Activated CD8-positive, alpha-beta T cell treated with anti-CD3 and anti-CD28 coated beads for 36 hours (primary cell): ENCODE results near the gene ANKS1B. TPM values are rescaled to one million over a fixed set of nuclear protein-coding genes. Genes with fewer than 3 reads are reported as not detected.

Source experiments
- ATAC-seq: fragments of 200-7000 bp; cut with Tn5 transposase; one replicate; pipeline ENCODE4 v1.10.0; 2021; ENCODE audit warnings: mild to moderate bottlenecking, moderate library complexity
- CTCF ChIA-PET: fragments of 350-600 bp; sonication (Branson Sonifier 250); formaldehyde crosslinking; loops from one replicate; lab custom pipeline; 2021; ENCODE audit warnings: antibody characterized with exemption; lab: Charles Lee
- POLR2A ChIA-PET: fragments of 350-600 bp; sonication (Branson Sonifier 250); formaldehyde crosslinking; loops from one replicate; lab custom pipeline; 2021; ENCODE audit warnings: antibody characterized with exemption; lab: Charles Lee
- DNase-seq: peaks from one replicate; pipeline ENCODE4 v3.0.0-alpha.2; 2020
- H3K27ac Mint-ChIP-seq: one replicate; pipeline ENCODE4 v1.8.0; 2021; ENCODE audit warnings: mild to moderate bottlenecking, mixed read lengths
- H3K27me3 Mint-ChIP-seq: one replicate; pipeline ENCODE4 v1.8.0; 2021; ENCODE audit warnings: mixed read lengths
- H3K36me3 Mint-ChIP-seq: one replicate; pipeline ENCODE4 v1.8.0; 2021; ENCODE audit warnings: low read depth, mixed read lengths
- H3K4me1 Mint-ChIP-seq: one replicate; pipeline ENCODE4 v1.8.0; 2021; ENCODE audit warnings: low read depth, mixed read lengths
- H3K4me3 Mint-ChIP-seq: one replicate; pipeline ENCODE4 v1.8.0; 2021; ENCODE audit warnings: mild to moderate bottlenecking, moderate library complexity, mixed read lengths
- H3K9me3 Mint-ChIP-seq: one replicate; pipeline ENCODE4 v1.8.0; 2021; ENCODE audit warnings: mixed read lengths
- CTCF ChIP-seq: fragments of 200-600 bp; IDR thresholded peaks from one replicate; pipeline ENCODE4 v1.8.0; 2022; ENCODE audit warnings: antibody characterized with exemption, mild to moderate bottlenecking
- intact Hi-C: fragments of 100-400 bp; cut with micrococcal nuclease; formaldehyde crosslinking; loops from one replicate; pipeline ENCODE4 v1.10.0; 2022
- total RNA-seq, 2 experiments: library from RNA; stranded (reverse); gene quantifications; one replicate each; pipeline ENCODE4 v1.2.3, GENCODE V29; 2021

Gene ANKS1B
- total RNA-seq, 2 experiments from 2014 or later = 0.54 TPM; not detected in 1

GRCh38 chr12:99523853-99524252, 460.9 kb downstream of the ANKS1B start:
- H3K27me3 Mint-ChIP-seq = no peaks in the 10 kb centered on the region
- POLR2A ChIA-PET = no interaction called here
- ATAC-seq = no peak
- H3K9me3 Mint-ChIP-seq = peaks cover 9% of the 10 kb centered on the region
- CTCF ChIA-PET = no interaction called here
- no peaks in the 10 kb centered on the region for H3K36me3 Mint-ChIP-seq
- no peaks in the 10 kb centered on the region for H3K4me1 Mint-ChIP-seq
- no peak overlapping the region for H3K27ac Mint-ChIP-seq
- DNase-seq = no peak
- H3K4me3 Mint-ChIP-seq = no peak overlapping the region
- no peak for TF ChIP-seq CTCF
- intact Hi-C loops = no loop called here

DNA sequence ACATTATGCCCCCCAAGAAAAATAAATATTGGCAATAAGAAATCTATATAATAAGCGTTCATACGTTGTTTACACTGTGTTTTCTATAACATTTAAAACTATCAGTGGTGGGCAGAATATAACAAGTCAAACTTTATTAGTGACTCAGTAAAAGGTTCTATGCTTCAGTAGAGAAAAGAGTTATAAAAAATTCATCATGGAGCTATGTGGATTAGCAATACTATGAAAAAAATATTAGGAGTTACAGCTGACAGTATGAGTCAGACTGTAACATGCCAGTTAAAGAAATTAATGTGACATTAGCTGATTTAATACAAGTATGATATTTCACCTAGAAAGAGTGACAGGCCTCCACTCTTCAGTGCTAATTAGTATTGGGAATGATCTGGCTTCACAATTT, 462.3 kb downstream of the ANKS1B start:
- no peak for TF ChIP-seq CTCF
- CTCF ChIA-PET = no interaction called here
- ATAC-seq = no peak
- intact Hi-C loops = no loop called here
- no peaks in the 10 kb centered on the region for H3K4me1 Mint-ChIP-seq
- DNase-seq = no peak
- H3K9me3 Mint-ChIP-seq = peaks cover 11% of the 10 kb centered on the region
- H3K27me3 Mint-ChIP-seq = no peaks in the 10 kb centered on the region
- H3K36me3 Mint-ChIP-seq = no peaks in the 10 kb centered on the region
- POLR2A ChIA-PET = no interaction called here
- no peak overlapping the region for H3K27ac Mint-ChIP-seq
- no peak overlapping the region for H3K4me3 Mint-ChIP-seq

GRCh38 chr12:99521664-99522063, 463.1 kb downstream of the ANKS1B start:
- ChIA-PET CTCF (no interaction called here), POLR2A (no interaction called here)
- no peak overlapping the region for H3K4me3 Mint-ChIP-seq
- H3K9me3 Mint-ChIP-seq = peaks cover 11% of the 10 kb centered on the region
- ATAC-seq (no peak), DNase-seq (no peak)
- TF ChIP-seq CTCF = no peak
- no peaks in the 10 kb centered on the region for H3K27me3 Mint-ChIP-seq
- no peak overlapping the region for H3K27ac Mint-ChIP-seq
- intact Hi-C loops = no loop called here
- no peaks in the 10 kb centered on the region for H3K4me1 Mint-ChIP-seq
- H3K36me3 Mint-ChIP-seq = no peaks in the 10 kb centered on the region

DNA sequence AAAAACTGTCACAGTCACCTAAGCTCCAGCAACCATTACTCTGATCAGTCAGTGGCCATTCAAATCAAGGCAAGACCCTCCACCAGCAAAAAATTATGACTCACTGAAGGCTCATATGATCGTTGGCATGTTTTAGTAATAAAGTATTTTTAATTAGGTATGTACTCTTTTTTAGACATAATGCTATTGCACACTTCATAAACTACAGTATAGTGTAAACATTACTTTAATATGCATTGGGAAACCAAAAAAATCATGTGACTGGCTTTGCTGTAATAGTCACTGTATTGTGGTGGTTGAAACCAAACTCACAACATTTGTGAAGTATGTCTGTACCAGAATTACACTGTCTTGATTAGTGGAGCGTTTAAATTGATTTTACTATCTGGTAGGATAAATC, 471.7 kb downstream of the ANKS1B start:
- H3K36me3 Mint-ChIP-seq = no peaks in the 10 kb centered on the region
- no peak overlapping the region for H3K27ac Mint-ChIP-seq
- no peaks in the 10 kb centered on the region for H3K27me3 Mint-ChIP-seq
- H3K4me3 Mint-ChIP-seq = no peak overlapping the region
- H3K9me3 Mint-ChIP-seq = peaks cover 12% of the 10 kb centered on the region
- DNase-seq (no peak), ATAC-seq (no peak)
- intact Hi-C loops = no loop called here
- ChIA-PET CTCF (no interaction called here), POLR2A (no interaction called here)
- no peak for TF ChIP-seq CTCF
- no peaks in the 10 kb centered on the region for H3K4me1 Mint-ChIP-seq

GRCh38 chr12:99505805-99506204, 478.9 kb downstream of the ANKS1B start:
- no peak overlapping the region for H3K27ac Mint-ChIP-seq
- TF ChIP-seq CTCF = no peak

More at GRCh38 chr12:99505805-99506204, 478.9 kb downstream of the ANKS1B start:
- Mint-ChIP-seq H3K4me1 (no peaks in the 10 kb centered on the region), H3K27me3 (no peaks in the 10 kb centered on the region), H3K9me3 (peaks cover 3% of the 10 kb centered on the region), H3K36me3 (no peaks in the 10 kb centered on the region), H3K4me3 (no peak overlapping the region)
- DNase-seq (no peak), ATAC-seq (no peak)
- POLR2A ChIA-PET = no interaction called here
- CTCF ChIA-PET = no interaction called here
- intact Hi-C loops = no loop called here
